Vagina (tissue), 2 donors: ENCODE measurements around the gene CLTB. TPM values are rescaled to one million over a fixed set of nuclear protein-coding genes. Genes with fewer than 3 reads are reported as not detected.

Source experiments
- DNase-seq, 2 donors: peaks; one replicate each; pipeline ENCODE4 v3.0.0-alpha.2; 2017; ENCODE audit errors: extremely low spot score in 2 of 2
- H3K27ac ChIP-seq: fragments of 200-600 bp; sonication (generic); one replicate; pipeline ENCODE4 v1.5.1; 2019
- H3K27me3 ChIP-seq: fragments of 200-600 bp; sonication (generic); one replicate; pipeline ENCODE4 v1.5.1; 2019
- H3K36me3 ChIP-seq, 2 donors: fragments of 200-600 bp; sonication (generic); one replicate each; pipeline ENCODE4 v1.5.1; 2017 to 2019
- H3K4me1 ChIP-seq: fragments of 200-600 bp; sonication (generic); one replicate; pipeline ENCODE4 v1.5.1; 2019
- H3K4me3 ChIP-seq, 2 donors: fragments of 200-600 bp; sonication (generic); 1 replicate in 1 of 2; 2 replicates in 1 of 2; pipeline ENCODE4 v1.5.1; 2016 to 2019
- H3K9me3 ChIP-seq: fragments of 200-600 bp; sonication (generic); one replicate; pipeline ENCODE4 v1.5.1; 2019
- POLR2A ChIP-seq, 2 donors: fragments of 450-650 bp; IDR thresholded peaks; one replicate each; pipeline ENCODE4 v1.6.1; 2017; ENCODE audit warnings: antibody characterized with exemption in 2 of 2, mild to moderate bottlenecking in 2 of 2, moderate library complexity in 2 of 2
- POLR2AphosphoS5 ChIP-seq, 2 donors: sonication (generic); formaldehyde crosslinking; IDR thresholded peaks; one replicate each; pipeline ENCODE4 v1.9.0; 2017; ENCODE audit warnings: antibody characterized with exemption in 2 of 2, mild to moderate bottlenecking in 2 of 2, low read depth in 1 of 2; ENCODE audit not compliant: insufficient read depth in 1 of 2
- intact Hi-C: fragments of 100-400 bp; cut with DNase I; formaldehyde crosslinking; loops from one replicate; pipeline ENCODE4 v1.15.1; 2023
- total RNA-seq: library from RNA; depleted of rRNA; stranded (reverse); fragments of >200 nt; gene quantifications from one replicate; pipeline ENCODE4 v1.2.3, GENCODE V29; 2016
- TF ChIP-seq, protein P1 (sequence below), 3 experiments: fragments of 450-650 bp in 2 of 3; fragments of 200-600 bp in 1 of 3; sonication (generic) in 1 of 3; IDR thresholded peaks; one replicate each; pipeline ENCODE4 v1.5.1; 2017 to 2019; ENCODE audit warnings: antibody characterized with exemption in 3 of 3, mild to moderate bottlenecking in 2 of 3, moderate library complexity in 2 of 3

Gene CLTB
- total RNA-seq, 1 donor from 2014 or later, result 254 TPM

DNA sequence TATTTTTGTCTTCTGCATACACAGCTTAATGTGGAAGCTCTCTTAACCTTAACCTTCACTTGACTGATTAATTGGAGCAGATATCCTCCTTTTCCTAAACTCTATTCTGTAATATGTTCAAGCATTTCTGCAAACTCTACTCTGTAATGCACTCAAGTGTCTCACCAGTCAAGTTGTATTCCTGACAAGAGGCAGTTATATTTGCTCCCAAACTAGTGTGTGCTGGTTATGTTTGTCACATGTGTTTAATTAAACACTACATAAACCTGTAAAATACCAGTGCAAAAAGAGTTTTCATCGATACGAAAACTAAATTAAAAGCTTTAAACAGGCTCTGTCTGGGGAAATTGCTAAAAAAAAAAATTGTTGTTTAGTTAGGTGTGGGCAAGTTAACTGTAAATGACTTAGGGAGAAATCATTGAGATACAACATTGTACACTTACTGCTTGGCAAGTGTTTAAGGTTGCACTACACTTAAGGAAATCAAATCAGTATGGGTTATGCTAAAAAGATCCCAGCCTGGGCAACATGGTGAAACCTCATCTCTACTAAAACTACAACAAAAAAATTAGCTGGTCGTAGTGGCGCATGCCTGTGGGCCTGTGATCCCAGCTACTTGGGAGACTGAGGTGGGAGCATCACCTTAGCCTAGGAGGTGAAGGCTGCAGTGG is 38.5 kb upstream of the CLTB start:
- intact Hi-C loops, result no loop called here
- H3K9me3 ChIP-seq, result no peaks in the 10 kb centered on the region
- peaks cover 33% of the 10 kb centered on the region for H3K4me1 ChIP-seq
- no peaks in the 10 kb centered on the region for H3K27me3 ChIP-seq
- peaks cover 0 to 6% of the 10 kb centered on the region in 2 donors for H3K36me3 ChIP-seq
- TF ChIP-seq, protein P1, sequence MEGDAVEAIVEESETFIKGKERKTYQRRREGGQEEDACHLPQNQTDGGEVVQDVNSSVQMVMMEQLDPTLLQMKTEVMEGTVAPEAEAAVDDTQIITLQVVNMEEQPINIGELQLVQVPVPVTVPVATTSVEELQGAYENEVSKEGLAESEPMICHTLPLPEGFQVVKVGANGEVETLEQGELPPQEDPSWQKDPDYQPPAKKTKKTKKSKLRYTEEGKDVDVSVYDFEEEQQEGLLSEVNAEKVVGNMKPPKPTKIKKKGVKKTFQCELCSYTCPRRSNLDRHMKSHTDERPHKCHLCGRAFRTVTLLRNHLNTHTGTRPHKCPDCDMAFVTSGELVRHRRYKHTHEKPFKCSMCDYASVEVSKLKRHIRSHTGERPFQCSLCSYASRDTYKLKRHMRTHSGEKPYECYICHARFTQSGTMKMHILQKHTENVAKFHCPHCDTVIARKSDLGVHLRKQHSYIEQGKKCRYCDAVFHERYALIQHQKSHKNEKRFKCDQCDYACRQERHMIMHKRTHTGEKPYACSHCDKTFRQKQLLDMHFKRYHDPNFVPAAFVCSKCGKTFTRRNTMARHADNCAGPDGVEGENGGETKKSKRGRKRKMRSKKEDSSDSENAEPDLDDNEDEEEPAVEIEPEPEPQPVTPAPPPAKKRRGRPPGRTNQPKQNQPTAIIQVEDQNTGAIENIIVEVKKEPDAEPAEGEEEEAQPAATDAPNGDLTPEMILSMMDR (IDR thresholded peaks at IDR 0.05), result no peak
- no peak for TF ChIP-seq POLR2AphosphoS5 (IDR thresholded peaks at IDR 0.05; ENCODE audit: insufficient read depth in 1 of 2, low read depth in 1 of 2)
- TF ChIP-seq POLR2A (IDR thresholded peaks at IDR 0.05), result no peak
- H3K27ac ChIP-seq, result no peak overlapping the region
- no peak overlapping the region for H3K4me3 ChIP-seq
- no peak for DNase-seq

DNA sequence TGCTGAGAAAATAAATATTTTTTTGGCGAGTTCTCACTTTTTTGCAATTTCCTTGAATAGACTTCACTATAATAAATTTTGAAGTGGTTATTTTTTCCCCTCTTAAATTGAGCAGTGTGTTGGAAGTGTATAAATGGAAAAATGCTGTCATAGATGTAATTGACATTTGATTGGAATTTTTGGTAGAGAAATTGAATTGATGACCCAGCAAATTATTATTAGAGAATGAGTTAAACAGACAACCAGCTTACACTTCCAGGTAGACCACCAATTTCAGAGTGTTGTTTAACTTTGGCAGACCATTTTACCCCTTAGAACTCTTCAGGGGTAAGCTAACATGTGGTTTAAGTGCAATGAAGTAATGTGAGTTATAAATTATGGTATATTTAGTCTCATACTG is 33.7 kb upstream of the CLTB start:
- H3K4me3 ChIP-seq, result no peak overlapping the region
- intact Hi-C loops, result no loop called here
- H3K4me1 ChIP-seq, result peaks cover 52% of the 10 kb centered on the region
- no peak for TF ChIP-seq POLR2A (IDR thresholded peaks at IDR 0.05)
- TF ChIP-seq, protein P1 (IDR thresholded peaks at IDR 0.05), result no peak
- TF ChIP-seq POLR2AphosphoS5 (IDR thresholded peaks at IDR 0.05; ENCODE audit: insufficient read depth in 1 of 2, low read depth in 1 of 2), result no peak
- H3K36me3 ChIP-seq, result peaks cover 0 to 6% of the 10 kb centered on the region in 2 donors
- no peaks in the 10 kb centered on the region for H3K9me3 ChIP-seq
- H3K27me3 ChIP-seq, result no peaks in the 10 kb centered on the region
- no peak overlapping the region for H3K27ac ChIP-seq
- no peak for DNase-seq

DNA sequence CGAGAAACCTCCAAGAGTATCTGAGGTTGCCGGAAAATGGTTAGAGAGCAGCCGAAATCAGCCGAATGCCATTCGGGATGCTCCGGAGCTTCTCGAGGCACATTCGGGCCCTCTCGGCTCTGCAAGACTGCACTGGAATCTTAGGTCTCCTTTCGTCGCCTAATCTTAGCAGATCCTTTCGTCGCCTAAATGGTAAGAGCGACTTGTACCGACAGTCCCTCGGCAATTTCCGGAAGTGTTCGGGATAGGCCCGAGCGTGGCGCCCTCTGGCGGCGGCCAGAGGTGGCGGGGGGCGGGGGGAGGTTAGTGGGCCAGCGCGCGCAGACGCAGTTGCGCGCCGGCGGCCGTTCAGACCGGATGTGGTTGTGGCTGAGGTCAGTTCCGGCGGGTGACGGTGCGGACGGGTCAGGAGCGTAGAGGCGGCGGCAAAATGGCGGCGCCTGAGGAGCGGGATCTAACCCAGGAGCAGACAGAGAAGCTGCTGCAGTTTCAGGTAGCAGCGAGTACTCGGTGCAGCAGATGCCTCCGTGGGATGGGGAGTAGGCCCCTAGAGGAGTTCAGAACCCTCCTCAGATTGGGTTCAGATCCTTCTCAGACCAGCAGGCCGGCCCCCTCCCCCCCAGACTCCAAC is 31.8 kb upstream of the CLTB start, which contains the start of gene FAF2:
TSS of gene FAF2 (plus strand) at position 408 of the 631 bp plus-strand sequence. CDS start at position 431, 23 bp downstream.
- intact Hi-C loops, result no loop called here
- no peaks in the 10 kb centered on the region for H3K27me3 ChIP-seq
- TF ChIP-seq, protein P1 (IDR thresholded peaks at IDR 0.05), result peak; percentile 76 to 95 (median 84)
- peak in 1 of 2 donors; percentile 87 for TF ChIP-seq POLR2A (IDR thresholded peaks at IDR 0.05)
- peak; percentile 91 to 93 for TF ChIP-seq POLR2AphosphoS5 (IDR thresholded peaks at IDR 0.05; ENCODE audit: insufficient read depth in 1 of 2, low read depth in 1 of 2)
- H3K36me3 ChIP-seq, result peaks cover 0 to 2% of the 10 kb centered on the region in 2 donors
- peak within 1 kb of the TSS; percentile 76 to 97 for H3K4me3 ChIP-seq
- no peaks in the 10 kb centered on the region for H3K9me3 ChIP-seq
- peak; percentile 99 for DNase-seq
- H3K4me1 ChIP-seq, result peaks cover 52% of the 10 kb centered on the region
- peak within 1 kb of the TSS; percentile 96 for H3K27ac ChIP-seq

DNA sequence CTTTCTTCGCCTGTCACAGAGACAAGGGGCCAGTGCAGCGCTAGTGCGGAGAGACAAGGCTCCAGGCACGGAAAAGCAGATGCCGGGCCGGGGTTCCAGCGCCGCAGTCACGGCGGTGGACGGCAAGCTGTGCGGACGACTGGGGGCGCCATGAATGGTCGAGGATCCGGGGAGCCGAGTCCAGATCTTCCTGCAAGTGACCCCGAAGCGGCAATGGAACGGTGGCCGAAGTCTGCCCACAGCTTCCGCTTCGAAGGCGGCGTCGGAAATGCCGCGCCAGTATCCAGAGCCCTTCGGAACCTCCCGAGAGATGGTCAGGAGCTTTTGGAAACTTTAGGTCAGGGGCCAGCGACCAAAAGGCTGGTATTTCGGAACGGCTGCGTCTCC is 31.2 kb upstream of the CLTB start:
- intact Hi-C loops, result no loop called here

More for the DNA sequence above, 31.2 kb upstream of the CLTB start:
- H3K9me3 ChIP-seq, result no peaks in the 10 kb centered on the region
- no peak for TF ChIP-seq POLR2AphosphoS5 (IDR thresholded peaks at IDR 0.05; ENCODE audit: insufficient read depth in 1 of 2, low read depth in 1 of 2)
- no peak for TF ChIP-seq POLR2A (IDR thresholded peaks at IDR 0.05)
- TF ChIP-seq, protein P1 (IDR thresholded peaks at IDR 0.05), result no peak
- DNase-seq, result no peak
- H3K27me3 ChIP-seq, result no peaks in the 10 kb centered on the region
- peak overlapping the region; percentile 96 for H3K27ac ChIP-seq
- no peaks in the 10 kb centered on the region for H3K36me3 ChIP-seq
- H3K4me3 ChIP-seq, result peak overlapping the region; percentile 76 to 97
- H3K4me1 ChIP-seq, result peaks cover 46% of the 10 kb centered on the region
